DND-41 (cell line): ENCODE measurements around the gene DES.
A peak's percentile ranks its signal among the peaks of the same experiment; 100 is the strongest.

ENCODE experiments used
- ATAC-seq: fragments of 200-7000 bp; cut with Tn5 transposase; 3 replicates; pipeline ENCODE4 v1.9.1; 2021; ENCODE audit warnings: low read depth; ENCODE audit not compliant: insufficient read depth
- DNase-seq: peaks from one replicate; pipeline ENCODE4 v3.0.0-alpha.2; 2020
- H2AFZ ChIP-seq: 2 replicates; pipeline ENCODE4 v1.6.0; 2012; ENCODE audit warnings: low read depth, low read length
- H3K27ac ChIP-seq: 2 replicates; pipeline ENCODE4 v1.5.1; 2012; ENCODE audit warnings: low read length, inconsistent platforms
- H3K27me3 ChIP-seq: fragments of 200-600 bp; sonication (generic); 2 replicates; pipeline ENCODE4 v1.6.0; 2012; ENCODE audit warnings: low read length, mild to moderate bottlenecking, inconsistent platforms; ENCODE audit not compliant: insufficient read depth, poor library complexity
- H3K36me3 ChIP-seq: 2 replicates; pipeline ENCODE4 v1.5.1; 2012; ENCODE audit warnings: low read length, inconsistent platforms; ENCODE audit not compliant: insufficient read depth
- H3K4me1 ChIP-seq: 2 replicates; pipeline ENCODE4 v1.5.1; 2012; ENCODE audit warnings: mild to moderate bottlenecking, low read length; ENCODE audit not compliant: insufficient read depth
- H3K4me2 ChIP-seq: 2 replicates; pipeline ENCODE4 v1.6.0; 2012; ENCODE audit warnings: mild to moderate bottlenecking, moderate library complexity, low read length, inconsistent platforms; ENCODE audit not compliant: insufficient read depth
- H3K4me3 ChIP-seq, 2 experiments: fragments of 200-600 bp in 1 of 2; shearing (Covaris generic) in 1 of 2; 2 replicates each; pipeline ENCODE4 v1.5.1; 2012 to 2016; ENCODE audit warnings: inconsistent platforms in 2 of 2, low read length in 2 of 2, mild to moderate bottlenecking in 2 of 2, low read depth in 1 of 2, moderate library complexity in 1 of 2
- H3K79me2 ChIP-seq: 2 replicates; pipeline ENCODE4 v1.6.0; 2012; ENCODE audit warnings: low read length, inconsistent platforms; ENCODE audit not compliant: insufficient read depth
- H3K9ac ChIP-seq: 2 replicates; pipeline ENCODE4 v1.6.0; 2012; ENCODE audit warnings: low read depth, mild to moderate bottlenecking, inconsistent platforms, low read length, moderate library complexity
- H3K9me3 ChIP-seq: 2 replicates; pipeline ENCODE4 v1.5.1; 2012; ENCODE audit warnings: low read length, moderate library complexity, mild to moderate bottlenecking, inconsistent platforms; ENCODE audit not compliant: insufficient read depth, severe bottlenecking
- H4K20me1 ChIP-seq: 2 replicates; pipeline ENCODE4 v1.6.0; 2012; ENCODE audit warnings: low read length; ENCODE audit not compliant: insufficient read depth
- CTCF ChIP-seq: IDR thresholded peaks from 2 replicates; pipeline ENCODE4 v1.5.1; 2012; ENCODE audit warnings: borderline replicate concordance, low read length, moderate library complexity, mild to moderate bottlenecking; ENCODE audit not compliant: poor library complexity, severe bottlenecking; ENCODE audit errors: extremely low read depth
- EZH2 ChIP-seq: IDR thresholded peaks from 3 replicates; pipeline ENCODE4 v1.6.1; 2012; ENCODE audit warnings: borderline replicate concordance, low read depth, mild to moderate bottlenecking, moderate library complexity, low read length, inconsistent platforms; ENCODE audit not compliant: severe bottlenecking

The DES gene

GRCh38 chr2:219400562-219400961 is 17.6 kb upstream of the DES start:
- Histone ChIP-seq H3K4me3 (no peak overlapping the region), H3K79me2 (no peaks in the 10 kb centered on the region), H3K27me3 (no peaks in the 10 kb centered on the region), H3K9me3 (no peaks in the 10 kb centered on the region), H4K20me1 (no peaks in the 10 kb centered on the region), H3K27ac (no peak overlapping the region), H3K4me1 (peaks cover 13% of the 10 kb centered on the region), H3K4me2 (no peak overlapping the region), H2AFZ (no peak overlapping the region), H3K9ac (no peak overlapping the region), H3K36me3 (no peaks in the 10 kb centered on the region)
- TF ChIP-seq CTCF (no peak), EZH2 (no peak)
- ATAC-seq, result no peak
- DNase-seq, result no peak

GRCh38 chr2:219401606-219402005 is 16.6 kb upstream of the DES start:
- Histone ChIP-seq H3K9ac (no peak overlapping the region), H3K79me2 (no peaks in the 10 kb centered on the region), H3K9me3 (no peaks in the 10 kb centered on the region), H3K27me3 (peaks cover 3% of the 10 kb centered on the region), H3K36me3 (no peaks in the 10 kb centered on the region), H3K4me2 (no peak overlapping the region), H2AFZ (no peak overlapping the region), H4K20me1 (no peaks in the 10 kb centered on the region), H3K4me3 (no peak overlapping the region), H3K4me1 (peaks cover 11% of the 10 kb centered on the region), H3K27ac (no peak overlapping the region)
- DNase-seq, result no peak
- no peak for TF ChIP-seq EZH2
- TF ChIP-seq CTCF, result no peak
- ATAC-seq, result no peak

- H3K4me2 ChIP-seq, result no peak overlapping the region
- TF ChIP-seq CTCF (peak; percentile 96), EZH2 (no peak)
- H3K36me3 ChIP-seq, result no peaks in the 10 kb centered on the region
- H3K4me3 ChIP-seq, result no peak overlapping the region
- H2AFZ ChIP-seq, result no peak overlapping the region
- peak; percentile 70 for DNase-seq
- H3K4me1 ChIP-seq, result no peaks in the 10 kb centered on the region
- H3K9me3 ChIP-seq, result no peaks in the 10 kb centered on the region
- no peaks in the 10 kb centered on the region for H3K79me2 ChIP-seq
- no peak overlapping the region for H3K27ac ChIP-seq
- H3K9ac ChIP-seq, result no peak overlapping the region
- ATAC-seq, result peak; percentile 97
- no peaks in the 10 kb centered on the region for H4K20me1 ChIP-seq
- peaks cover 5% of the 10 kb centered on the region for H3K27me3 ChIP-seq
Observed at GRCh38 chr2:219402665-219403515, 15.3 kb upstream of the DES start.
